Neuronal stem cell (in vitro differentiated cells): ENCODE results near the gene ATXN3.
"Not testable (repeated sequence)": the region's sequence is repeated elsewhere in the genome, so short reads cannot be mapped to it uniquely, and the experiment has no call there.

ENCODE experiments used
- DNase-seq: peaks from one replicate; pipeline ENCODE4 v3.0.0-alpha.2; 2013; ENCODE audit warnings: low spot score
- H2AFZ ChIP-seq: one replicate; pipeline ENCODE4 v1.6.1; 2013; ENCODE audit warnings: mild to moderate bottlenecking, low read length, inconsistent platforms
- H2AK5ac ChIP-seq: 2 replicates; pipeline ENCODE4 v1.6.1; 2013; ENCODE audit warnings: low read depth, mild to moderate bottlenecking, inconsistent platforms, low read length, moderate library complexity, mixed read lengths
- H2BK120ac ChIP-seq: 2 replicates; pipeline ENCODE4 v1.6.1; 2013; ENCODE audit warnings: low read depth, mild to moderate bottlenecking, inconsistent platforms, low read length, moderate library complexity, mixed read lengths
- H2BK12ac ChIP-seq: one replicate; pipeline ENCODE4 v1.6.1; 2013; ENCODE audit warnings: low read length, inconsistent platforms
- H2BK15ac ChIP-seq: 2 replicates; pipeline ENCODE4 v1.6.1; 2013; ENCODE audit warnings: mild to moderate bottlenecking, low read length, inconsistent platforms, mixed read lengths
- H2BK5ac ChIP-seq: one replicate; pipeline ENCODE4 v1.6.1; 2013; ENCODE audit warnings: inconsistent platforms, mild to moderate bottlenecking, low read length, moderate library complexity
- H3K14ac ChIP-seq: one replicate; pipeline ENCODE4 v1.6.1; 2013; ENCODE audit warnings: low read length, inconsistent platforms
- H3K18ac ChIP-seq: 2 replicates; pipeline ENCODE4 v1.6.1; 2013; ENCODE audit warnings: low read length, inconsistent platforms
- H3K23ac ChIP-seq: 2 replicates; pipeline ENCODE4 v1.6.1; 2013; ENCODE audit warnings: low read depth, mild to moderate bottlenecking, mixed read lengths, low read length, inconsistent platforms; ENCODE audit not compliant: poor library complexity
- H3K27ac ChIP-seq: replicated peaks from 3 replicates; pipeline ENCODE4 v1.5.1; 2013; ENCODE audit warnings: low read length, inconsistent platforms
- H3K27me3 ChIP-seq, 3 experiments: 2 replicates each; pipeline ENCODE4 v1.6.1; 2013; ENCODE audit warnings: low read length in 3 of 3, mild to moderate bottlenecking in 2 of 3, inconsistent platforms in 1 of 3, low read depth in 1 of 3, mixed read lengths in 1 of 3, moderate library complexity in 1 of 3; ENCODE audit not compliant: control insufficient read depth in 3 of 3, insufficient read depth in 3 of 3
- H3K36me3 ChIP-seq, 2 donors: replicated peaks in 1 of 2; 2 replicates each; pipeline ENCODE4 v1.6.1; 2013; ENCODE audit warnings: low read length in 2 of 2; ENCODE audit not compliant: control insufficient read depth in 2 of 2, insufficient read depth in 2 of 2
- H3K4ac ChIP-seq: 2 replicates; pipeline ENCODE4 v1.6.1; 2013; ENCODE audit warnings: inconsistent platforms, mild to moderate bottlenecking, low read length, moderate library complexity
- H3K4me1 ChIP-seq, 2 donors: 1 replicate in 1 of 2; 2 replicates in 1 of 2; pipeline ENCODE4 v1.6.1; 2013; ENCODE audit warnings: low read length in 2 of 2, low read depth in 1 of 2; ENCODE audit not compliant: control insufficient read depth in 2 of 2, insufficient read depth in 1 of 2
- H3K4me2 ChIP-seq: one replicate; pipeline ENCODE4 v1.6.1; 2013; ENCODE audit warnings: mild to moderate bottlenecking, low read length, inconsistent platforms; ENCODE audit not compliant: insufficient read depth, poor library complexity, severe bottlenecking
- H3K4me3 ChIP-seq, 2 donors: 2 replicates each; pipeline ENCODE4 v1.5.1; 2013; ENCODE audit warnings: low read length in 2 of 2, mild to moderate bottlenecking in 2 of 2, inconsistent platforms in 1 of 2, moderate library complexity in 1 of 2
- H3K79me1 ChIP-seq: one replicate; pipeline ENCODE4 v1.6.1; 2013; ENCODE audit warnings: low read depth, mild to moderate bottlenecking, inconsistent platforms, low read length, moderate library complexity
- H3K9ac ChIP-seq: one replicate; pipeline ENCODE4 v1.6.1; 2013; ENCODE audit warnings: mild to moderate bottlenecking, low read depth, low read length, inconsistent platforms; ENCODE audit not compliant: poor library complexity
- H3K9me3 ChIP-seq, 2 donors: replicated peaks in 1 of 2; 2 replicates each; pipeline versions ENCODE3 to v1.6.1; 2013; ENCODE audit warnings: low read length in 2 of 2, mild to moderate bottlenecking in 2 of 2, inconsistent platforms in 1 of 2, low read depth in 1 of 2, mixed read lengths in 1 of 2, moderate library complexity in 1 of 2; ENCODE audit not compliant: control insufficient read depth in 2 of 2, insufficient read depth in 1 of 2
- H4K8ac ChIP-seq: one replicate; pipeline ENCODE4 v1.6.1; 2013; ENCODE audit warnings: low read depth, mild to moderate bottlenecking, inconsistent platforms, low read length, moderate library complexity
- H4K91ac ChIP-seq: one replicate; pipeline ENCODE4 v1.6.1; 2013; ENCODE audit warnings: low read length, low read depth, mild to moderate bottlenecking, inconsistent platforms; ENCODE audit not compliant: poor library complexity
- WGBS, 2 donors: extraction: QIAGEN DNeasy Blood & Tissue Kit; methylation state at CpG; one replicate each; pipeline ENCODE4 v1.1.7; 2013; ENCODE audit warnings: missing lambda C conversion rate in 2 of 2, mixed read lengths in 1 of 2; ENCODE audit not compliant: insufficient read length in 2 of 2, insufficient replicate concordance in 1 of 2; ENCODE audit errors: extremely low coverage in 2 of 2; 5-methylcytosine and 5-hydroxymethylcytosine counted together

ATXN3 gene

GRCh38 chr14:92045904-92046303 is 60.5 kb downstream of the ATXN3 start:
- WGBS, 2 donors, result no CpG with 5 or more reads among the region's 7 CpGs
- H3K9ac ChIP-seq, H2AK5ac ChIP-seq, H3K27me3 ChIP-seq, DNase-seq, H3K36me3 ChIP-seq, H2BK12ac ChIP-seq, H2BK120ac ChIP-seq, H2BK15ac ChIP-seq, H3K23ac ChIP-seq, H3K4me3 ChIP-seq, H3K4me1 ChIP-seq, H3K79me1 ChIP-seq, H3K27ac ChIP-seq, H3K4ac ChIP-seq, H3K18ac ChIP-seq, H4K91ac ChIP-seq, H2AFZ ChIP-seq, H3K9me3 ChIP-seq, H3K14ac ChIP-seq, H3K4me2 ChIP-seq, H4K8ac ChIP-seq, H2BK5ac ChIP-seq: not testable (repeated sequence)

GRCh38 chr14:92041766-92042165 is 64.6 kb downstream of the ATXN3 start:
- not testable (repeated sequence) for H4K91ac ChIP-seq, H3K4ac ChIP-seq, H3K27ac ChIP-seq, H3K4me1 ChIP-seq, H3K27me3 ChIP-seq, H2BK15ac ChIP-seq, H3K9ac ChIP-seq, H2BK5ac ChIP-seq, H2AFZ ChIP-seq, H3K23ac ChIP-seq, H2BK12ac ChIP-seq, H3K9me3 ChIP-seq, H2BK120ac ChIP-seq, H4K8ac ChIP-seq, H2AK5ac ChIP-seq, H3K4me3 ChIP-seq, H3K14ac ChIP-seq, DNase-seq, H3K36me3 ChIP-seq, H3K18ac ChIP-seq, H3K4me2 ChIP-seq, H3K79me1 ChIP-seq
- WGBS, 2 donors, result no CpG with 5 or more reads among the region's 2 CpGs

- no peak overlapping the region for H2AK5ac ChIP-seq
- H3K4me2 ChIP-seq, result no peak overlapping the region
- no peak overlapping the region for H2AFZ ChIP-seq
- H3K9ac ChIP-seq, result no peak overlapping the region
- peaks cover 4 to 9% of the 10 kb centered on the region in 2 donors for H3K4me1 ChIP-seq
- H3K18ac ChIP-seq, result no peak overlapping the region
- H3K27me3 ChIP-seq, result no peaks in the 10 kb centered on the region
- peak overlapping the region in 1 of 2 donors; percentile 79 for H3K4me3 ChIP-seq
- no peak overlapping the region for H3K4ac ChIP-seq
- peaks cover 0 to 2% of the 10 kb centered on the region in 2 donors for H3K9me3 ChIP-seq
- no peak for DNase-seq
- no peak overlapping the region for H3K14ac ChIP-seq
- H2BK12ac ChIP-seq, result no peak overlapping the region
- no peak overlapping the region for H4K8ac ChIP-seq
- no peak overlapping the region for H2BK120ac ChIP-seq
- H4K91ac ChIP-seq, result no peak overlapping the region
- WGBS, 2 donors, result no CpG with 5 or more reads among the region's 10 CpGs
- H3K79me1 ChIP-seq, result no peaks in the 10 kb centered on the region
- peaks cover 3 to 6% of the 10 kb centered on the region in 2 donors for H3K36me3 ChIP-seq
- no peak overlapping the region for H2BK15ac ChIP-seq
- no peak overlapping the region for H2BK5ac ChIP-seq
- H3K23ac ChIP-seq, result no peak overlapping the region
- H3K27ac ChIP-seq, result no peak overlapping the region
Observed at GRCh38 chr14:92041203-92041602, 65.2 kb downstream of the ATXN3 start.

- H2AK5ac ChIP-seq, result no peak overlapping the region
- H4K8ac ChIP-seq, result no peak overlapping the region
- peak overlapping the region; percentile 65 for H3K9ac ChIP-seq
- H3K18ac ChIP-seq, result no peak overlapping the region
- no CpG with 5 or more reads among the region's 13 CpGs for WGBS, 2 donors
- H4K91ac ChIP-seq, result no peak overlapping the region
- no peaks in the 10 kb centered on the region for H3K27me3 ChIP-seq
- H2BK120ac ChIP-seq, result no peak overlapping the region
- H2AFZ ChIP-seq, result peak overlapping the region; percentile 95
- H3K79me1 ChIP-seq, result no peaks in the 10 kb centered on the region
- peak overlapping the region; percentile 72 for H3K27ac ChIP-seq
- H3K4me2 ChIP-seq, result peak overlapping the region; percentile 59
- no peak overlapping the region for H2BK5ac ChIP-seq
- H3K36me3 ChIP-seq, result peaks cover 3 to 6% of the 10 kb centered on the region in 2 donors
- peaks cover 4 to 9% of the 10 kb centered on the region in 2 donors for H3K4me1 ChIP-seq
- H2BK12ac ChIP-seq, result no peak overlapping the region
- peaks cover 0 to 2% of the 10 kb centered on the region in 2 donors for H3K9me3 ChIP-seq
- H3K4me3 ChIP-seq, result peak overlapping the region; percentile 79 to 94
- no peak overlapping the region for H2BK15ac ChIP-seq
- H3K14ac ChIP-seq, result no peak overlapping the region
- no peak overlapping the region for H3K4ac ChIP-seq
- DNase-seq, result peak; percentile 8
- H3K23ac ChIP-seq, result no peak overlapping the region
Observed at GRCh38 chr14:92040431-92041051, 65.8 kb downstream of the ATXN3 start.
